Keratinocyte (primary cell): ENCODE data around the gene ZNF407. TPM values are rescaled to one million over a fixed set of nuclear protein-coding genes. Genes with fewer than 3 reads are reported as not detected.

Source experiments
- DNase-seq: peaks from one replicate; pipeline ENCODE4 v3.0.0-alpha.2; 2011; ENCODE audit warnings: low read depth, missing footprints, low spot score
- FAIRE-seq: peaks from 2 replicates; lab custom pipeline; 2011; peaks lifted over from hg19 to GRCh38; lab: Jason Lieb, UNC
- H2AFZ ChIP-seq: 2 replicates; pipeline ENCODE4 v1.6.0; 2012; ENCODE audit warnings: low read length, control low read depth, inconsistent platforms; ENCODE audit not compliant: control insufficient read depth
- H3K27ac ChIP-seq: 2 replicates; pipeline ENCODE4 v1.5.1; 2011; ENCODE audit warnings: low read length; ENCODE audit not compliant: control insufficient read depth, insufficient read depth
- H3K27me3 ChIP-seq: 3 replicates; pipeline ENCODE4 v1.6.0; 2011; ENCODE audit warnings: low read length; ENCODE audit not compliant: control insufficient read depth, insufficient read depth; ENCODE audit errors: extremely low read depth
- H3K36me3 ChIP-seq, 2 experiments: 2 replicates in 1 of 2; 3 replicates in 1 of 2; pipeline ENCODE4 v1.5.1; 2011; ENCODE audit warnings: low read length in 2 of 2, mild to moderate bottlenecking in 1 of 2; ENCODE audit not compliant: control insufficient read depth in 2 of 2, insufficient read depth in 2 of 2; ENCODE audit errors: extremely low read depth in 1 of 2
- H3K4me1 ChIP-seq: 3 replicates; pipeline ENCODE4 v1.5.1; 2011; ENCODE audit warnings: low read length; ENCODE audit not compliant: control insufficient read depth, insufficient read depth; ENCODE audit errors: extremely low read depth
- H3K4me2 ChIP-seq: 3 replicates; pipeline ENCODE4 v1.6.0; 2011; ENCODE audit warnings: low read depth, low read length; ENCODE audit not compliant: control insufficient read depth, insufficient read depth; ENCODE audit errors: extremely low read depth
- H3K4me3 ChIP-seq, 3 experiments: fragments of 200-600 bp in 1 of 3; sonication (generic) in 1 of 3; 2 replicates in 2 of 3; 3 replicates in 1 of 3; pipeline ENCODE4 v1.5.1; 2011 to 2016; ENCODE audit warnings: low read length in 3 of 3, mild to moderate bottlenecking in 3 of 3, control low read depth in 2 of 3, inconsistent platforms in 1 of 3, low read depth in 1 of 3, mixed read lengths in 1 of 3, mixed run types in 1 of 3, moderate library complexity in 1 of 3; ENCODE audit not compliant: control insufficient read depth in 2 of 3, insufficient read depth in 2 of 3; ENCODE audit errors: extremely low read depth in 1 of 3
- H3K79me2 ChIP-seq: 2 replicates; pipeline ENCODE4 v1.6.0; 2012; ENCODE audit warnings: low read length; ENCODE audit not compliant: control insufficient read depth, insufficient read depth
- H3K9ac ChIP-seq: 3 replicates; pipeline ENCODE4 v1.6.0; 2011; ENCODE audit warnings: low read length; ENCODE audit not compliant: control insufficient read depth, insufficient read depth; ENCODE audit errors: extremely low read depth
- H3K9me1 ChIP-seq: 3 replicates; pipeline ENCODE4 v1.6.0; 2011; ENCODE audit warnings: low read length; ENCODE audit not compliant: control insufficient read depth, insufficient read depth; ENCODE audit errors: extremely low read depth
- H3K9me3 ChIP-seq: 2 replicates; pipeline ENCODE4 v1.5.1; 2012; ENCODE audit warnings: low read depth, low read length; ENCODE audit not compliant: control insufficient read depth
- H4K20me1 ChIP-seq: 3 replicates; pipeline ENCODE4 v1.6.0; 2011; ENCODE audit warnings: low read length; ENCODE audit not compliant: control insufficient read depth, insufficient read depth; ENCODE audit errors: extremely low read depth
- EZH2 ChIP-seq: IDR thresholded peaks from one replicate; pipeline ENCODE4 v1.6.1; 2012; ENCODE audit warnings: inconsistent platforms, mild to moderate bottlenecking, low read length, moderate library complexity
- dilution Hi-C: fragments of 300-500 bp; cut with MboI; formaldehyde crosslinking; loops from one replicate; pipeline ENCODE4 v1.7.0; 2020; ENCODE audit warnings: low sequenced_read_pairs; ENCODE audit not compliant: extremely low pct_ligation_motif_present
- polyA plus RNA-seq, 5 experiments: library from polyadenylated mRNA; depleted of rRNA in 3 of 5; stranded (reverse) in 3 of 5; stranded (forward) in 1 of 5; unstranded in 1 of 5; fragments of >200 nt; gene quantifications; 1 replicate in 1 of 5; 2 replicates in 3 of 5; 3 replicates in 1 of 5; pipeline versions ENCODE4 v1.2.1 to v1.2.3, GENCODE V29; 2011 to 2012; ENCODE audit warnings: missing spikeins in 2 of 5, low read depth in 1 of 5, low replicate concordance in 1 of 5
- TF ChIP-seq, protein P1 (sequence below), 3 experiments: IDR thresholded peaks in 1 of 3; conservative IDR thresholded peaks in 1 of 3; optimal IDR thresholded peaks in 1 of 3; 2 replicates in 2 of 3; 3 replicates in 1 of 3; pipeline versions ENCODE3 to v1.5.1; 2011; ENCODE audit warnings: low read length in 3 of 3, mild to moderate bottlenecking in 3 of 3, moderate library complexity in 2 of 3, control low read depth in 1 of 3, inconsistent platforms in 1 of 3; ENCODE audit not compliant: insufficient read depth in 2 of 3; ENCODE audit errors: extremely low read depth in 1 of 3

ZNF407 gene
- polyA plus RNA-seq, 1 donor (not counting 4 experiments of a cell fraction or from before 2014, with no cell fraction given): 3.8 TPM

DNA sequence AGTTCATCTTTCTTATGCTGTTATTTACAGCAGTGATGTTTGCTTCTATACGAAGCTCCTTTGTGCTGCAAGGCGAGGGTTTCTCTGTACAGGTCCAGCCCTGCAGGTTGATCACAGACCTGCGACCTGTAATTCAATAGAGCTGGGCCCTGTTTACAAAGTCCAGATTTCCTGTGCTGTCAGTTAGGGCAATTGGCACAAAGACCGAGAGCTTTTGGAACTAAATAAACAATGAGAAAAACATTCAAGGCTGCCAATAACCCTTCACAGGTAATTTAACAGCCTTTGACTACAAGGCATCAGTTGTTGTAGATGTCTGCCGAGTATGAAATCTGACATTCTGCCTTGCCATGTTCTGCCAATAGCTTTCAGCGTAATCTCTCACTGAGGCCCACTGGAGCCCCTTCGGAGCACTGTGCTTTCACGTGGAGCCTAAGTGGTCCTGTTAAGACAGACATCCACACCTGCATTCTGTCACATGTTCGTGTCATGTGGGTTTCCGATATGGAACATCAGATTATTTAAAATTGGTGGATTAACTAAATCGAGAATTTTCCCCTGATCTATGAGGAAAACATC, 378.8 kb downstream of the ZNF407 start:
- H4K20me1 ChIP-seq: no peaks in the 10 kb centered on the region
- no peak for DNase-seq
- no peaks in the 10 kb centered on the region for H3K4me1 ChIP-seq
- no peaks in the 10 kb centered on the region for H3K79me2 ChIP-seq
- H3K9ac ChIP-seq: no peak overlapping the region
- H3K9me3 ChIP-seq: no peaks in the 10 kb centered on the region
- no peak overlapping the region for H3K4me3 ChIP-seq
- no peak overlapping the region for H2AFZ ChIP-seq
- FAIRE-seq: no peak
- H3K36me3 ChIP-seq: no peaks in the 10 kb centered on the region
- no peak overlapping the region for H3K4me2 ChIP-seq
- dilution Hi-C loops: no loop called here
- H3K9me1 ChIP-seq: no peaks in the 10 kb centered on the region
- H3K27ac ChIP-seq: no peak overlapping the region
- H3K27me3 ChIP-seq: no peaks in the 10 kb centered on the region
- TF ChIP-seq, protein P1, sequence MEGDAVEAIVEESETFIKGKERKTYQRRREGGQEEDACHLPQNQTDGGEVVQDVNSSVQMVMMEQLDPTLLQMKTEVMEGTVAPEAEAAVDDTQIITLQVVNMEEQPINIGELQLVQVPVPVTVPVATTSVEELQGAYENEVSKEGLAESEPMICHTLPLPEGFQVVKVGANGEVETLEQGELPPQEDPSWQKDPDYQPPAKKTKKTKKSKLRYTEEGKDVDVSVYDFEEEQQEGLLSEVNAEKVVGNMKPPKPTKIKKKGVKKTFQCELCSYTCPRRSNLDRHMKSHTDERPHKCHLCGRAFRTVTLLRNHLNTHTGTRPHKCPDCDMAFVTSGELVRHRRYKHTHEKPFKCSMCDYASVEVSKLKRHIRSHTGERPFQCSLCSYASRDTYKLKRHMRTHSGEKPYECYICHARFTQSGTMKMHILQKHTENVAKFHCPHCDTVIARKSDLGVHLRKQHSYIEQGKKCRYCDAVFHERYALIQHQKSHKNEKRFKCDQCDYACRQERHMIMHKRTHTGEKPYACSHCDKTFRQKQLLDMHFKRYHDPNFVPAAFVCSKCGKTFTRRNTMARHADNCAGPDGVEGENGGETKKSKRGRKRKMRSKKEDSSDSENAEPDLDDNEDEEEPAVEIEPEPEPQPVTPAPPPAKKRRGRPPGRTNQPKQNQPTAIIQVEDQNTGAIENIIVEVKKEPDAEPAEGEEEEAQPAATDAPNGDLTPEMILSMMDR (optimal IDR thresholded peaks at IDR 0.05 in 1 of 3, IDR thresholded peaks at IDR 0.05 in 1 of 3, conservative IDR thresholded peaks at IDR 0.05 in 1 of 3; ENCODE audit: extremely low read depth in 1 of 3, insufficient read depth in 2 of 3, low read length in 3 of 3): no peak
- TF ChIP-seq EZH2: no peak

DNA sequence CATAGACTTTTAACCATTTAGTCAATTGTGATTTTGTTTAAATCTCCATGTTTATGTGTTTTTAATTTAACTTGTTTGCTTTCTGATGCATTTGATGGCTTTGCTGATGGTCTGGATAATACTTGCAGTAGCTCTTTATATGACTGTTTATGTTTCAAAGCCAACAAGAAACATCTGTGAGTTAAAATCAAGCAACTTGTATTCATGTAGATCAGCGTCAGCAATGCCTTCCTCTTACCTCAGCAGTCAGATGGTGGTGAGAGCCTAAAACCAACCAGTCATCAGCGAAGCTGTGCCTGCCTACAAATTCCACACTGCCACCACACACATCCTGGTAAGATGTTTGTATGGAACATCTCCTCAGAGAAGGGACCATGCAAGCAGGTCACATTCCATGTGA, 379.4 kb downstream of the ZNF407 start:
- FAIRE-seq (no peak), DNase-seq (no peak)
- no peaks in the 10 kb centered on the region for H4K20me1 ChIP-seq
- H3K27ac ChIP-seq: no peak overlapping the region
- H3K9me3 ChIP-seq: no peaks in the 10 kb centered on the region
- H3K9ac ChIP-seq: no peak overlapping the region
- no peaks in the 10 kb centered on the region for H3K27me3 ChIP-seq
- no peak overlapping the region for H3K4me2 ChIP-seq
- dilution Hi-C loops: no loop called here
- TF ChIP-seq EZH2: no peak
- TF ChIP-seq, protein P1 (optimal IDR thresholded peaks at IDR 0.05 in 1 of 3, IDR thresholded peaks at IDR 0.05 in 1 of 3, conservative IDR thresholded peaks at IDR 0.05 in 1 of 3; ENCODE audit: extremely low read depth in 1 of 3, insufficient read depth in 2 of 3, low read length in 3 of 3): no peak
- no peaks in the 10 kb centered on the region for H3K79me2 ChIP-seq
- no peaks in the 10 kb centered on the region for H3K9me1 ChIP-seq
- H3K4me3 ChIP-seq: no peak overlapping the region
- H3K36me3 ChIP-seq: no peaks in the 10 kb centered on the region
- H2AFZ ChIP-seq: no peak overlapping the region
- H3K4me1 ChIP-seq: no peaks in the 10 kb centered on the region
